Femur (tissue), 1 donor: ENCODE measurements around the gene APOD.
"Not testable (repeated sequence)": the region's sequence is repeated elsewhere in the genome, so short reads cannot be mapped to it uniquely, and the experiment has no call there.

Source experiments
- DNase-seq: peaks from one replicate; pipeline ENCODE4 v3.0.0-alpha.2; 2017

APOD gene

GRCh38 chr3:195617784-195618659, 34.3 kb upstream of the APOD start:
- peak; percentile 78 for DNase-seq

GRCh38 chr3:195617134-195617533, 33.4 kb upstream of the APOD start:
- DNase-seq: not testable (repeated sequence)

GRCh38 chr3:195616681-195617080, 32.9 kb upstream of the APOD start:
- DNase-seq: no peak

GRCh38 chr3:195615952-195616537, 32.3 kb upstream of the APOD start:
- not testable (repeated sequence) for DNase-seq

GRCh38 chr3:195614672-195615504, 31.1 kb upstream of the APOD start:
- not testable (repeated sequence) for DNase-seq

GRCh38 chr3:195613468-195614069, 29.8 kb upstream of the APOD start:
- no peak for DNase-seq

GRCh38 chr3:195612075-195612800, 28.5 kb upstream of the APOD start:
- DNase-seq: no peak

- DNase-seq: no peak
Measured at GRCh38 chr3:195609229-195609628, 25.5 kb upstream of the APOD start.

GRCh38 chr3:195601785-195602184, 18.0 kb upstream of the APOD start:
- not testable (repeated sequence) for DNase-seq

GRCh38 chr3:195601382-195601781, 17.6 kb upstream of the APOD start:
- no peak for DNase-seq

GRCh38 chr3:195599926-195600325, 16.2 kb upstream of the APOD start:
- not testable (repeated sequence) for DNase-seq

- DNase-seq: not testable (repeated sequence)
Measured at GRCh38 chr3:195599516-195599915, 15.8 kb upstream of the APOD start.

GRCh38 chr3:195597848-195598247, 14.1 kb upstream of the APOD start:
- peak; percentile 46 for DNase-seq

GRCh38 chr3:195597229-195597628, 13.5 kb upstream of the APOD start:
- no peak for DNase-seq

- DNase-seq: peak; percentile 78
Measured at GRCh38 chr3:195596765-195597171, 13.0 kb upstream of the APOD start.

GRCh38 chr3:195595785-195596531, 12.2 kb upstream of the APOD start:
- no peak for DNase-seq

- no peak for DNase-seq
Measured at GRCh38 chr3:195591852-195592251, 8.1 kb upstream of the APOD start.

GRCh38 chr3:195591220-195591619, 7.5 kb upstream of the APOD start:
- no peak for DNase-seq

- not testable (repeated sequence) for DNase-seq
Measured at GRCh38 chr3:195590381-195590780, 6.6 kb upstream of the APOD start.

- not testable (repeated sequence) for DNase-seq
Measured at GRCh38 chr3:195589796-195590195, 6.1 kb upstream of the APOD start.

- no peak for DNase-seq
Measured at GRCh38 chr3:195587824-195588223, 4.1 kb upstream of the APOD start.
